AG09319 (cell line): Measurements from ENCODE around the gene CPNE5.

Experiments
- DNase-seq: peaks from one replicate; pipeline ENCODE4 v3.0.0-alpha.2; 2010; ENCODE audit warnings: low read depth; ENCODE audit errors: extremely low read depth
- TF ChIP-seq, protein P1 (sequence below): IDR thresholded peaks from 2 replicates; pipeline ENCODE4 v1.5.1; 2011; ENCODE audit warnings: low read depth, mild to moderate bottlenecking, inconsistent platforms, low read length, moderate library complexity

CPNE5 gene

DNA sequence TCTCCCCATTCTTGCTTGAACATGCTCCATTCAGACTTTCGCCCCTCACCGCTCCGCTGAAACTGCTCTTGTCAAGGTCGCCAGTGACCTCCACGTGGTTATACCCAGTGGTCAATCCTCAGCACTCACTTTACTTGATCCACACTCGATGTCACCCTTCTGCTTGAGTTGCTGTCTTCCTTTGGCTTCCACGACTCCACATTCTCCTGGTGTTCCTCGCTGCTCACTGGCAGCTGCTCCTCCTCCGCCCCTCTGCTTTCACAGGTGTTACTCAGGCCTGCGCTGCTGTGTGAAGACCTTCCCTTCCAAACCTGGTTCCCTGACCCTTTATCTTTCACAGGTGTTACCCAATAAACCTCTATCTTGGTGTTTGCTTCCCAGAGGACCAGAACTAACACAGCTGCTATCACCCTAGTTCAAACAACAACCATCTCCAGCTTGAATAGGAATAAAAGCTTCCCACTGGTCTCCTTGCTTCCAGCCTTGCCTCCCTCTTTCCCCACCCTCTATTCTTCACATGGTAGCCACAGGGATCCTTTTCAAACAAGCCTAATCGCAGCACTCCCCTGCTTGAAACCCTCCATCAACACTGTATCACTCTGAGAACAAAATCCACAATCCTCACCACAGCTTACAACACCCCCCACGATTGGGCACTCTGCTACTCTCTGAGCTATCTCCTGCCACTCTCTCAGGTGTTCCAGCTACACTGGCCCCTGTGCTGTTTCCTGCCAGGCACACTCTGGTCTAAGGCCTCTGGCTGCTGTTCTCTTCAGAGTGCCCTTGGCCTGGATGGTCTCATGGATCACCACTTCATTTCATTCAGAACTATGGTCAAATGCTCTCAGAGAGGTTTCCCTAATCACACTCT lies 24.7 kb upstream of the CPNE5 start:
- DNase-seq: no peak
- TF ChIP-seq, protein P1, sequence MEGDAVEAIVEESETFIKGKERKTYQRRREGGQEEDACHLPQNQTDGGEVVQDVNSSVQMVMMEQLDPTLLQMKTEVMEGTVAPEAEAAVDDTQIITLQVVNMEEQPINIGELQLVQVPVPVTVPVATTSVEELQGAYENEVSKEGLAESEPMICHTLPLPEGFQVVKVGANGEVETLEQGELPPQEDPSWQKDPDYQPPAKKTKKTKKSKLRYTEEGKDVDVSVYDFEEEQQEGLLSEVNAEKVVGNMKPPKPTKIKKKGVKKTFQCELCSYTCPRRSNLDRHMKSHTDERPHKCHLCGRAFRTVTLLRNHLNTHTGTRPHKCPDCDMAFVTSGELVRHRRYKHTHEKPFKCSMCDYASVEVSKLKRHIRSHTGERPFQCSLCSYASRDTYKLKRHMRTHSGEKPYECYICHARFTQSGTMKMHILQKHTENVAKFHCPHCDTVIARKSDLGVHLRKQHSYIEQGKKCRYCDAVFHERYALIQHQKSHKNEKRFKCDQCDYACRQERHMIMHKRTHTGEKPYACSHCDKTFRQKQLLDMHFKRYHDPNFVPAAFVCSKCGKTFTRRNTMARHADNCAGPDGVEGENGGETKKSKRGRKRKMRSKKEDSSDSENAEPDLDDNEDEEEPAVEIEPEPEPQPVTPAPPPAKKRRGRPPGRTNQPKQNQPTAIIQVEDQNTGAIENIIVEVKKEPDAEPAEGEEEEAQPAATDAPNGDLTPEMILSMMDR: no peak

DNA sequence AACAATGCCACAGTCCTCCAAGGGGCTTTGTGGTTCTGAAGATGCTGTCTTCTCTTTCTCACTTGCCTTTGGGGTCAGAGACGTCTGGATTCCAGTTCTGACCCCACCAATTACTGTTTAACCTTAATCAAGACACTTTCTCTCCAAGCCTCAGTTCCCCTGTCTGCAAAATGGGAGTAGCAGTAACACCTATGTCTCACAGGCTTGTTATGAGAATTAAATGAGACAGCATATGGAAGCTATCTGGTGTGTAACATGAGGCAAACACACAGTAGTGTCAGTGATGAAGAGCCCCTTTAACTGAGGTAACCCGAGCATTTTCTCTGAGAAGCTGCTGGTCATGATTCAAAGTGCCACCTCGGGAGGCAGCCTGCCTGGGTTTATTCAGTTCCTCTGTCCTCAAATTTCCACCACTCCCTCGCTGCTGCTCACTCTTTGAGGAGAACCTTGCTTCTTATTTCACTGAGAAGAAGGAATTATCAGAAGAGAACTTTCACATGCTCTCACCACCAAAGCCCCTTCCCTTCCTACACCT lies 23.7 kb upstream of the CPNE5 start:
- TF ChIP-seq, protein P1: no peak
- no peak for DNase-seq

DNA sequence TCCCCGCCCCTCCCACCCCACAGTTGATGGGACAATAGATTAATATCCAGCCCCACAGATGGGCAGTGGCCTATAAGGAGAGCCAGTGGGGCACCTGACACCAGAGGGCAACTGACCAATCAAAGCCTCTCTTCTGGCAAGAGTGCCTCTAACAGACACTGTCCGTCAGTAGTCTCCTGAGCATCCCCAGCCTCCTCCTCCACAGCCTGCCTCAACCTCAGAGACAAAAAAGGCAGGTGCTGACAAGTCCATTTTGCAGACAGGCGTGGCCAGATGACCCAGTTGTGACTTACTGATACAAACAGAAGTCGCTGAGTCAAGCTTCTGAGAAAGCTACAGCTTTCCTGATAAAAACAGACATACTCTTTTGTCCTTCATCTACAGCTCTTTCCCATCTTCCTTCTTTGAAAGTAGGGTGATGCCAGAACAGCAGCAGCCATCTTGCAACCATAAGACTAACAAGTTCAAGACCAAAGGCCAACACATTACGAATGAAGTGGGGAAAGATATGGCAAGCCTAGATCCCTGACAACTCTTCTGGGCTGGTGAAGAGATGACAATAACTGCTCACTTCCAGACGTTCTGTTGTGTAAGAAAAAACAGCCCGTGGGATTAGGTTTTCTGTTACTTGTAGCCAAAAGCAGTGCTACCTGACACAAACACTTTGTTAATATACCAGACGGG lies 23.1 kb upstream of the CPNE5 start:
- no peak for DNase-seq

DNA sequence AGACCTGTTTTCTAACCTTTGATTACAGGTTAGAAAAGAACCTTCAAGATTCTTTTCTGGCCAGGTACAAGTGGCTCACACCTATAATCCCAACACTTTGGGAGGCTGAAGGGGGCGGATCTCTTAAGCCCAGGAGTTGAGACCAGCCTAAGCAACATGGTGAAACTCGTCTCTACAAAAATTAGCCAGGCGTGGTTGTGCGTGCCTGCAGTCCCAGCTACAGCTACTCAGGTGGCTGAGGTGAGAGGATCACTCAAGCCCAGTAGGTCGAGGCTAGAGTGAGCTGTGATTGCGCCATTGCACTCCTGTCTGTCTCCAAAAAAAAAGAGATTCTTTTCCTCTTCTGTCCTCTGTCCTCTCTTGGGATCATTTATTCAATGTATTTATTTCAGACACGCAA lies 20.9 kb upstream of the CPNE5 start:
- no peak for DNase-seq
- TF ChIP-seq, protein P1: no peak

More for the DNA sequence above, 23.1 kb upstream of the CPNE5 start:
- TF ChIP-seq, protein P1: no peak

DNA sequence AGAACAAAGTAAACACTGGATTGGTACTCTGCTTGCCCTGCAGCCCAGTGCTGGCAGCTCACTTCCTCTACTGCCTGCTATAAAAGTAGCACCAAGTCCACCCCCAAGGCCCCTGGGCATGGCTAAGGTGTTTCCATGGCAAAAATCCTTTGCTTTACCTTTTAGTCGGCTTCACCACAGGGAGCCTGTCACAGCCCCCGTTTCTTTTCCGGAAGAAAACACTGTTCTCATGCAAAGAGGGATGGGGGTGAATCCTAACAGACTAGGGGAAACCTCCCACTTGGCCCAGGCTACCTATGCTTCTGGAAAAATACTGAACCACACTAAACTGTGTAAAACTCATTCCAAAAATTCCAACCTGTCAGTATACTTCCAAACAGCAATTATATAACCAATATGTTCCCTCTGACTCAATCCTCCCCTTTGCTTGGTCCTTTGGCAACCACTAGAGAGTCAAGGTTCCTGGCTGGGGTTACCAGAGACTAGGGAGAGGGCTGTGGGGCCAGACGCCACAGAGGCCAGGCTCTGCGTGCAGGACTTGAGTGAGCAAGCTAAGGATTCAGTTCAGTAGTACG lies 19.2 kb upstream of the CPNE5 start:
- DNase-seq: no peak
- TF ChIP-seq, protein P1: no peak

DNA sequence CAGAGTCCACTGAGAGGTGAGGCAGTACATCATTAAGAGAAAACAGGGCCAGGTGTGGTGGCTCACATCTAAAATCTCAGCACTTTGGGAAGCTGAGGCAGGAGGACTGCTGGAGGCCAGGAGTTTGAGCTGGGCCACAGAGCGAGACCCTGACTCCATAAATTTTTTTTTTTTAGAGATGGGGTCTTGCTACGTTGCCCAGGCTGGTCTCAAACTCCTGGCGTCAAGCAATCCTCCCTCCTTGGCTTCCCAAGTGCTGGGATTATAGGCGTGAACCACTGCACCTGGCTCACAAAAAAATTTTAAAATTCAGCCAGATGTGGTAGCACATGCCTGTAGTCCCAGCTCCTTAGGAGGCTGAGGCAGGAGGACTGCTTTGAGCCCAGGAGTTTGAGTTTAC lies 18.1 kb upstream of the CPNE5 start:
- TF ChIP-seq, protein P1: no peak
- no peak for DNase-seq
